Endothelial cell of umbilical vein (primary cell): ENCODE data around the gene BCL2. TPM values are rescaled to one million over a fixed set of nuclear protein-coding genes. Genes with fewer than 3 reads are reported as not detected.

Source experiments
- BruUV-seq: library from RNA; stranded (reverse); fragments of 400-500 nt; replicated peaks from 2 replicates; lab custom pipeline; 2021; lab: Mats Ljungman, UMichigan
- CTCF ChIA-PET: fragments of 300-600, 350-600 bp; sonication (Branson Sonifier 250); formaldehyde crosslinking; loops from one replicate; lab custom pipeline; 2021; ENCODE audit warnings: antibody characterized with exemption, inconsistent platforms; lab: Charles Lee
- POLR2A ChIA-PET: fragments of 300-600, 350-600 bp; sonication (Branson Sonifier 250); formaldehyde crosslinking; loops from one replicate; lab custom pipeline; 2021; ENCODE audit warnings: antibody characterized with exemption, inconsistent platforms; lab: Charles Lee
- DNase-seq: peaks from one replicate; pipeline ENCODE4 v3.0.0-alpha.2; 2011; ENCODE audit warnings: low read depth, low spot score
- FAIRE-seq: peaks from 2 replicates; lab custom pipeline; 2011; peaks lifted over from hg19 to GRCh38; lab: Jason Lieb, UNC
- H2AFZ ChIP-seq: 2 replicates; pipeline ENCODE4 v1.6.0; 2012; ENCODE audit warnings: low read depth, low read length, control low read depth, inconsistent platforms
- H3K27ac ChIP-seq: 2 replicates; pipeline ENCODE4 v1.5.1; 2011; ENCODE audit warnings: low read depth, mild to moderate bottlenecking, control low read depth, low read length, moderate library complexity; ENCODE audit not compliant: insufficient read depth
- H3K27me3 ChIP-seq, 2 experiments: 2 replicates each; pipeline versions ENCODE4 v1.6.0 to v1.6.1; 2011; ENCODE audit warnings: low read length in 2 of 2, mixed read lengths in 1 of 2; ENCODE audit not compliant: control insufficient read depth in 2 of 2, insufficient read depth in 2 of 2
- H3K36me3 ChIP-seq, 2 experiments: 2 replicates in 1 of 2; 3 replicates in 1 of 2; pipeline ENCODE4 v1.5.1; 2011; ENCODE audit warnings: low read length in 2 of 2, mild to moderate bottlenecking in 1 of 2, moderate library complexity in 1 of 2; ENCODE audit not compliant: control insufficient read depth in 2 of 2, insufficient read depth in 2 of 2; ENCODE audit errors: extremely low read depth in 1 of 2
- H3K4me1 ChIP-seq: 3 replicates; pipeline ENCODE4 v1.5.1; 2011; ENCODE audit warnings: mild to moderate bottlenecking, low read length; ENCODE audit not compliant: control insufficient read depth, insufficient read depth; ENCODE audit errors: extremely low read depth
- H3K4me2 ChIP-seq: 2 replicates; pipeline ENCODE4 v1.6.1; 2011; ENCODE audit warnings: low read length, control low read depth, mixed read lengths; ENCODE audit not compliant: insufficient read depth
- H3K4me3 ChIP-seq, 3 experiments: fragments of 200-600 bp in 1 of 3; sonication (generic), shearing (Covaris generic) in 1 of 3; replicated peaks in 1 of 3; 2 replicates each; pipeline ENCODE4 v1.5.1; 2011 to 2016; ENCODE audit warnings: control low read depth in 3 of 3, low read length in 3 of 3, mild to moderate bottlenecking in 2 of 3, inconsistent platforms in 1 of 3, low read depth in 1 of 3, moderate library complexity in 1 of 3; ENCODE audit not compliant: insufficient read depth in 1 of 3
- H3K79me2 ChIP-seq: 2 replicates; pipeline ENCODE4 v1.6.0; 2012; ENCODE audit warnings: low read length, inconsistent platforms; ENCODE audit not compliant: control insufficient read depth, insufficient read depth
- H3K9ac ChIP-seq: replicated peaks from 2 replicates; pipeline ENCODE3; 2011; ENCODE audit warnings: low read length, control low read depth; ENCODE audit not compliant: insufficient read depth; ENCODE audit errors: extremely low read depth
- H3K9me1 ChIP-seq: replicated peaks from 3 replicates; pipeline ENCODE4 v1.6.0; 2011; ENCODE audit warnings: mild to moderate bottlenecking, low read length; ENCODE audit not compliant: control insufficient read depth, insufficient read depth; ENCODE audit errors: extremely low read depth
- H3K9me3 ChIP-seq: replicated peaks from 2 replicates; pipeline ENCODE4 v1.5.1; 2012; ENCODE audit warnings: low read length, inconsistent platforms; ENCODE audit not compliant: control insufficient read depth, insufficient read depth
- H4K20me1 ChIP-seq: replicated peaks from 2 replicates; pipeline ENCODE3; 2011; ENCODE audit warnings: mild to moderate bottlenecking, low read length; ENCODE audit not compliant: control insufficient read depth, insufficient read depth; ENCODE audit errors: extremely low read depth
- CTCF ChIP-seq, 2 donors: IDR thresholded peaks; 1 replicate in 1 of 2; 2 replicates in 1 of 2; pipeline ENCODE4 v1.5.1; 2011; ENCODE audit warnings: low read length in 2 of 2, mild to moderate bottlenecking in 2 of 2, moderate library complexity in 2 of 2, control low read depth in 1 of 2, inconsistent platforms in 1 of 2, low read depth in 1 of 2; ENCODE audit not compliant: insufficient read depth in 1 of 2; ENCODE audit errors: extremely low read depth in 1 of 2
- EZH2 ChIP-seq: IDR thresholded peaks from 2 replicates; pipeline ENCODE4 v1.6.1; 2012; ENCODE audit warnings: borderline replicate concordance, low read depth, mild to moderate bottlenecking, moderate library complexity, low read length, inconsistent platforms; ENCODE audit not compliant: severe bottlenecking
- FOS ChIP-seq: IDR thresholded peaks from 2 replicates; pipeline ENCODE4 v1.6.1; 2011; ENCODE audit warnings: mild to moderate bottlenecking, low read length, moderate library complexity, borderline replicate concordance; ENCODE audit not compliant: insufficient read depth
- GATA2 ChIP-seq: IDR thresholded peaks from 2 replicates; pipeline ENCODE4 v1.7.0; 2011; ENCODE audit warnings: low read depth, mild to moderate bottlenecking, moderate library complexity, mixed read lengths, low read length; ENCODE audit not compliant: insufficient read length, insufficient read depth
- JUN ChIP-seq: IDR thresholded peaks from 2 replicates; pipeline ENCODE4 v1.6.1; 2011; ENCODE audit warnings: borderline replicate concordance, low read depth; ENCODE audit not compliant: insufficient read length, insufficient read depth
- MAX ChIP-seq: IDR thresholded peaks from 2 replicates; pipeline ENCODE4 v1.6.1; 2011; ENCODE audit not compliant: insufficient read depth, insufficient read length
- MYC ChIP-seq: IDR thresholded peaks from one replicate; pipeline ENCODE4 v1.6.1; 2011; ENCODE audit warnings: mild to moderate bottlenecking, low read depth, low read length
- POLR2A ChIP-seq: IDR thresholded peaks from 2 replicates; pipeline ENCODE4 v1.6.1; 2012; ENCODE audit warnings: low read depth, mild to moderate bottlenecking, control low read depth, low read length
- POLR2AphosphoS5 ChIP-seq: IDR thresholded peaks from 2 replicates; pipeline ENCODE4 v1.6.1; 2012; ENCODE audit warnings: low read depth, mild to moderate bottlenecking, control low read depth, low read length, moderate library complexity; ENCODE audit not compliant: insufficient read depth
- dilution Hi-C: fragments of 300-500 bp; cut with MboI; formaldehyde crosslinking; loops from one replicate; pipeline ENCODE4 v1.15.0; 2019; ENCODE audit warnings: low sequenced_read_pairs; ENCODE audit not compliant: extremely low pct_ligation_motif_present
- intact Hi-C: fragments of 100-400 bp; cut with micrococcal nuclease; formaldehyde crosslinking; loops from one replicate; pipeline ENCODE4 v1.10.0; 2022
- polyA plus RNA-seq, 4 experiments: library from polyadenylated mRNA; depleted of rRNA in 3 of 4; stranded (reverse) in 3 of 4; unstranded in 1 of 4; fragments of >200 nt; gene quantifications; 2 replicates each; pipeline versions ENCODE4 v1.2.1 to v1.2.3, GENCODE V29; 2011 to 2012; ENCODE audit warnings: missing spikeins in 1 of 4
- total RNA-seq: library from RNA; stranded (reverse); gene quantifications from 2 replicates; pipeline ENCODE4 v1.2.3, GENCODE V29; 2021

Gene BCL2
- total and polyA plus RNA-seq, 2 donors (not counting 3 experiments of a cell fraction or from before 2014, with no cell fraction given): 0.35 to 5.0 TPM

GRCh38 chr18:63213331-63213900 is 106.2 kb downstream of the BCL2 start:
- POLR2A ChIA-PET: no interaction called here
- intact Hi-C loops: no loop called here
- BruUV-seq: no TSS peak

More at GRCh38 chr18:63213331-63213900, 106.2 kb downstream of the BCL2 start:
- Histone ChIP-seq H4K20me1 (no peaks in the 10 kb centered on the region), H3K9me1 (no peaks in the 10 kb centered on the region), H3K9ac (no peak overlapping the region), H3K4me2 (no peak overlapping the region), H3K36me3 (no peaks in the 10 kb centered on the region), H3K79me2 (no peaks in the 10 kb centered on the region), H3K4me1 (no peaks in the 10 kb centered on the region), H3K4me3 (no peak overlapping the region), H3K9me3 (no peaks in the 10 kb centered on the region), H3K27me3 (no peaks in the 10 kb centered on the region), H2AFZ (no peak overlapping the region), H3K27ac (no peak overlapping the region)
- dilution Hi-C loops: no loop called here
- CTCF ChIA-PET: no interaction called here
- TF ChIP-seq FOS (no peak), JUN (no peak), MYC (no peak), POLR2A (no peak), EZH2 (no peak), CTCF (IDR thresholded peaks at IDR 0.05; ENCODE audit: extremely low read depth in 1 of 2, insufficient read depth in 1 of 2, low read depth in 1 of 2, low read length in 2 of 2) (no peak), MAX (no peak), GATA2 (no peak), POLR2AphosphoS5 (no peak)
- FAIRE-seq (no peak), DNase-seq (no peak)
